ENCODE measurements around the gene EXOG. TPM values are rescaled to one million over a fixed set of nuclear protein-coding genes. Genes with fewer than 3 reads are reported as not detected.

EXOG gene
- total RNA-seq, 1 experiment from 2014 or later = 12.5 TPM

DNA sequence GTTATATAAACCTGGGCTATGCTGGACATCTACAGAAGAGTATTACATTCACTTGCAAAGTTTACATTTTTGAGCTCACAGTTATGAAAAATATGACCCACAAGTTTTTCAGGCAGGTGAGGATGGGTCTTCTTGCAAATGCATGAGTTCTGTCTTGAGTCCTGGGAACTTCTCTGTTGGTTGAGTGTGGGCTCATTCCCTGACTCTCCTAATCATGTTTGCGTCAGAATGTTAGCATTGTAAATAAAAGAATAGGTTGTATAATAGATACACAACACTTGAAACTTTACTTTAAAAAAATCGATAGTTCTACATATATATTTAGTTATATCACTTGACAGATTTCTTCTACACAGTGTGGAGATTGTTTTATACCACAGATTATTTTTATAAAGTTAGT is 7.2 kb upstream of the EXOG start:
- CTCF ChIA-PET = no interaction called here

DNA sequence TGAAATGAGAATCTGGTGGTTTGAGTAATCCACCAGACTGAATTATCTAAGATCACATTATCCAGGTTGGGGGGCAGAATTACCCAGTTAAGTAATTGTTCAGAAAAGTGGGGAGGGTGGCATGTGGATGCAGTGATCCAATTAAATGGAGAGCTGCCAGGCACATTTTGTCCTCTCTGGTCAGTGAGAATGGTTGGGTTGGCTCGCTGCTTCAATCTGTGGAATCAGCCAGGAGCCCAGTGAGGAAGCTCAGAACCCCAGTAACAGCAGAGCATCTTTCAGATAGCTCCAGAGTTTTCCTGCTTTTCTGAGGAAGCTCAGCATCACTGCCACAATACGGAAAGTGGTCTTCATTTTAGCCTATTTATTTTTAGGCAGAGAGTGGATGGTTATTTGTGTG is 6.4 kb upstream of the EXOG start:
- Histone ChIP-seq H3K36me3 (ENCODE audit: control insufficient read depth, insufficient read depth, low read length) (no peaks in the 10 kb centered on the region), H3K27me3 (ENCODE audit: control insufficient read depth, insufficient read depth, low read length) (no peaks in the 10 kb centered on the region), H3K9me3 (ENCODE audit: control insufficient read depth, insufficient read depth, low read depth, low read length) (no peaks in the 10 kb centered on the region), H3K4me1 (ENCODE audit: control insufficient read depth, insufficient read depth, low read length) (no peaks in the 10 kb centered on the region), H3K4me3 (ENCODE audit: low read depth in 2 of 2, low read length in 2 of 2) (no peak overlapping the region), H3K27ac (ENCODE audit: low read length) (no peak overlapping the region)
- in situ Hi-C loops (cut with HindIII; ENCODE audit: low pct_unique_long_range_greater_than_20kb, low sequenced_read_pairs) = no loop called here
- CTCF ChIA-PET = no interaction called here
- ATAC-seq = no peak
- TF ChIP-seq SIN3A (IDR thresholded peaks at IDR 0.05; ENCODE audit: borderline replicate concordance, insufficient read depth, low read depth, low read length) (no peak), POLR2AphosphoS5 (IDR thresholded peaks at IDR 0.05; ENCODE audit: low read depth, low read length) (no peak), CTCF (IDR thresholded peaks at IDR 0.05) (no peak), TCF7L2 (IDR thresholded peaks at IDR 0.05; ENCODE audit: low read depth, low read length) (no peak)
- TF ChIP-seq, protein P1, sequence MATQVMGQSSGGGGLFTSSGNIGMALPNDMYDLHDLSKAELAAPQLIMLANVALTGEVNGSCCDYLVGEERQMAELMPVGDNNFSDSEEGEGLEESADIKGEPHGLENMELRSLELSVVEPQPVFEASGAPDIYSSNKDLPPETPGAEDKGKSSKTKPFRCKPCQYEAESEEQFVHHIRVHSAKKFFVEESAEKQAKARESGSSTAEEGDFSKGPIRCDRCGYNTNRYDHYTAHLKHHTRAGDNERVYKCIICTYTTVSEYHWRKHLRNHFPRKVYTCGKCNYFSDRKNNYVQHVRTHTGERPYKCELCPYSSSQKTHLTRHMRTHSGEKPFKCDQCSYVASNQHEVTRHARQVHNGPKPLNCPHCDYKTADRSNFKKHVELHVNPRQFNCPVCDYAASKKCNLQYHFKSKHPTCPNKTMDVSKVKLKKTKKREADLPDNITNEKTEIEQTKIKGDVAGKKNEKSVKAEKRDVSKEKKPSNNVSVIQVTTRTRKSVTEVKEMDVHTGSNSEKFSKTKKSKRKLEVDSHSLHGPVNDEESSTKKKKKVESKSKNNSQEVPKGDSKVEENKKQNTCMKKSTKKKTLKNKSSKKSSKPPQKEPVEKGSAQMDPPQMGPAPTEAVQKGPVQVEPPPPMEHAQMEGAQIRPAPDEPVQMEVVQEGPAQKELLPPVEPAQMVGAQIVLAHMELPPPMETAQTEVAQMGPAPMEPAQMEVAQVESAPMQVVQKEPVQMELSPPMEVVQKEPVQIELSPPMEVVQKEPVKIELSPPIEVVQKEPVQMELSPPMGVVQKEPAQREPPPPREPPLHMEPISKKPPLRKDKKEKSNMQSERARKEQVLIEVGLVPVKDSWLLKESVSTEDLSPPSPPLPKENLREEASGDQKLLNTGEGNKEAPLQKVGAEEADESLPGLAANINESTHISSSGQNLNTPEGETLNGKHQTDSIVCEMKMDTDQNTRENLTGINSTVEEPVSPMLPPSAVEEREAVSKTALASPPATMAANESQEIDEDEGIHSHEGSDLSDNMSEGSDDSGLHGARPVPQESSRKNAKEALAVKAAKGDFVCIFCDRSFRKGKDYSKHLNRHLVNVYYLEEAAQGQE (IDR thresholded peaks at IDR 0.05; ENCODE audit: insufficient read depth in 1 of 2, low read depth in 2 of 2, low read length in 1 of 2) = no peak
- intact Hi-C loops (cut with micrococcal nuclease; ENCODE audit: unreplicated experiment) = no loop called here
- BruUV-seq (replicated peaks) = no TSS peak
- POLR2A ChIA-PET = no interaction called here
- no peak for DNase-seq (ENCODE audit: low read depth, low spot score)

More for the DNA sequence above, 7.2 kb upstream of the EXOG start:
- BruUV-seq (replicated peaks) = no TSS peak
- Histone ChIP-seq H3K9me3 (ENCODE audit: control insufficient read depth, insufficient read depth, low read depth, low read length) (no peaks in the 10 kb centered on the region), H3K4me3 (ENCODE audit: low read depth in 2 of 2, low read length in 2 of 2) (no peak overlapping the region), H3K27me3 (ENCODE audit: control insufficient read depth, insufficient read depth, low read length) (no peaks in the 10 kb centered on the region), H3K4me1 (ENCODE audit: control insufficient read depth, insufficient read depth, low read length) (no peaks in the 10 kb centered on the region), H3K36me3 (ENCODE audit: control insufficient read depth, insufficient read depth, low read length) (no peaks in the 10 kb centered on the region), H3K27ac (ENCODE audit: low read length) (no peak overlapping the region)
- TF ChIP-seq TCF7L2 (IDR thresholded peaks at IDR 0.05; ENCODE audit: low read depth, low read length) = no peak
- no peak for TF ChIP-seq CTCF (IDR thresholded peaks at IDR 0.05)
- no peak for TF ChIP-seq SIN3A (IDR thresholded peaks at IDR 0.05; ENCODE audit: borderline replicate concordance, insufficient read depth, low read depth, low read length)
- TF ChIP-seq POLR2AphosphoS5 (IDR thresholded peaks at IDR 0.05; ENCODE audit: low read depth, low read length) = no peak
- intact Hi-C loops (cut with micrococcal nuclease; ENCODE audit: unreplicated experiment) = no loop called here
- DNase-seq (ENCODE audit: low read depth, low spot score) (no peak), ATAC-seq (no peak)
- POLR2A ChIA-PET = no interaction called here
- in situ Hi-C loops (cut with HindIII; ENCODE audit: low pct_unique_long_range_greater_than_20kb, low sequenced_read_pairs) = no loop called here
